Measurements from ENCODE around the gene BIRC2. TPM values are rescaled to one million over a fixed set of nuclear protein-coding genes. Genes with fewer than 3 reads are reported as not detected.

Gene BIRC2
- 35.1 and 36.6 TPM in 2 replicates for total RNA-seq

GRCh38 chr11:102346748-102347461, at the start of gene BIRC2:
TSS of gene BIRC2 (plus strand) at chr11:102347214. CDS start at chr11:102349855, 2,641 bp downstream.

GRCh38 chr11:102317099-102317767, 29.8 kb upstream of the BIRC2 start, which contains the start of gene BIRC3:
TSS of gene BIRC3 (plus strand) at chr11:102317484. CDS start at chr11:102324510, 7,026 bp downstream.

Other genes with a start within 250 kb of the BIRC2 start
- 114 and 214 TPM in 2 replicates for gene YAP1, start 236.8 kb upstream of the BIRC2 start, total RNA-seq
- 0.28 and 0.46 TPM in 2 replicates for gene BIRC3, start 29.7 kb upstream of the BIRC2 start, total RNA-seq
- gene TMEM123, start 105.6 kb downstream of the BIRC2 start, total RNA-seq = 72.4 and 87.0 TPM in 2 replicates
- not detected in 2 replicates for gene MMP7, start 183.5 kb downstream of the BIRC2 start, total RNA-seq

Data from smooth muscle cell of bladder (primary cell).